ENCODE data around the gene MYLK. TPM values are rescaled to one million over a fixed set of nuclear protein-coding genes. Genes with fewer than 3 reads are reported as not detected.

The MYLK gene
- total and polyA plus RNA-seq, 10 of the 15 experiments (the other 5 are each of a cell fraction or from before 2014, with no cell fraction given) = 0.04 to 1.6 (median 0.42) TPM; not detected in 1

DNA sequence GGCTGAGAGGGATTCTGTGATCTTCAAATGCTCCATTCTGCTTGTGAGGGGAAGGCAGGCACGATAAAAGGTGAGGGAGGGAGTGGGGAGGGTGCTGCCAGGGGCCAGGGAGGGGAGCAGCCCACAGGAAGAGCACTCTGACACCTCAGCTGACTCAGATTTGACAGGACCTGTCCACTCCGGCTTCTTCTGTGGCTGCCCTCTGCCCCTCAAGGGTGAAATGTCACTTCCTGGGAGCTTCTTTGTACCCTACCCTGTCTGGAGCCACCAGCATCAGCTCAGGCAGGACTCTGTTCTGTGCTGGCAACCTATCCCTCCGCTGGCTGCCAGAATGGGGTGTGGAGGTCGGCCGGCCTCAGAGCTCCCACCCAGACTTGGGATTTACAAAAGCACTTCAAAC is 185.3 kb downstream of the MYLK start (continued):
- TF ChIP-seq, protein P1, sequence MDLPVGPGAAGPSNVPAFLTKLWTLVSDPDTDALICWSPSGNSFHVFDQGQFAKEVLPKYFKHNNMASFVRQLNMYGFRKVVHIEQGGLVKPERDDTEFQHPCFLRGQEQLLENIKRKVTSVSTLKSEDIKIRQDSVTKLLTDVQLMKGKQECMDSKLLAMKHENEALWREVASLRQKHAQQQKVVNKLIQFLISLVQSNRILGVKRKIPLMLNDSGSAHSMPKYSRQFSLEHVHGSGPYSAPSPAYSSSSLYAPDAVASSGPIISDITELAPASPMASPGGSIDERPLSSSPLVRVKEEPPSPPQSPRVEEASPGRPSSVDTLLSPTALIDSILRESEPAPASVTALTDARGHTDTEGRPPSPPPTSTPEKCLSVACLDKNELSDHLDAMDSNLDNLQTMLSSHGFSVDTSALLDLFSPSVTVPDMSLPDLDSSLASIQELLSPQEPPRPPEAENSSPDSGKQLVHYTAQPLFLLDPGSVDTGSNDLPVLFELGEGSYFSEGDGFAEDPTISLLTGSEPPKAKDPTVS (IDR thresholded peaks at IDR 0.05; ENCODE audit: low read depth, low read length) = no peak
- TF ChIP-seq PKNOX1 (IDR thresholded peaks at IDR 0.05) (no peak), ATF7 (IDR thresholded peaks at IDR 0.05; ENCODE audit: low read depth) (no peak), RELA (IDR thresholded peaks at IDR 0.05; ENCODE audit: borderline replicate concordance, partially characterized antibody) (no peak)

GRCh38 chr3:123696808-123697207 is 187.3 kb downstream of the MYLK start:
- H3K27ac ChIP-seq (ENCODE audit: control insufficient read depth, insufficient read depth) = no peak overlapping the region
- intact Hi-C loops (cut with micrococcal nuclease; ENCODE audit: unreplicated experiment) (no loop called here), in situ Hi-C loops (cut with MboI) (no loop called here)
- no peaks in the 10 kb centered on the region for H4K20me1 ChIP-seq (ENCODE audit: control insufficient read depth, insufficient read depth)
- ChIA-PET POLR2A (no interaction called here), RAD21 (ENCODE audit: unreplicated experiment) (no interaction called here), SMC1A (ENCODE audit: uncharacterized antibody, unreplicated experiment) (interaction anchor here (1.2 kb wide), 1 partner anchor 257 kb away, joined by 4 read pairs; no protein-coding TSS in a partner anchor), CTCF (interaction anchor here (1.6 to 3.2 kb wide), 2 partner anchors 27 to 55 kb away, joined by 3 to 12 read pairs; no protein-coding TSS in a partner anchor)
- WGBS (ENCODE audit: insufficient coverage, insufficient replicate concordance, low lambda C conversion rate, missing lambda C conversion rate) = 45% methylated on average over 6 of the region's 6 CpGs
- TF ChIP-seq CREB1 (IDR thresholded peaks at IDR 0.05; ENCODE audit: low read depth) (no peak), RAD21 (IDR thresholded peaks at IDR 0.05; ENCODE audit: insufficient read depth, low read depth, low read length) (no peak), ZBTB40 (IDR thresholded peaks at IDR 0.05; ENCODE audit: borderline replicate concordance) (no peak)
- FAIRE-seq (no peak), DNase-seq (ENCODE audit: low read depth, low spot score) (no peak), ATAC-seq (no peak)
- H3K4me2 ChIP-seq (ENCODE audit: control insufficient read depth, insufficient read depth) = no peak overlapping the region
- H3K4me1 ChIP-seq (ENCODE audit: control insufficient read depth, insufficient read depth, low read length) = peaks cover 6% of the 10 kb centered on the region
- no peak overlapping the region for H3K4me3 ChIP-seq
- H3K9ac ChIP-seq (ENCODE audit: control insufficient read depth, insufficient read depth, low read length) = no peak overlapping the region
- no TSS peak for BruUV-seq (replicated peaks)
- H3K27me3 ChIP-seq (replicated peaks in 1 of 2; ENCODE audit: control insufficient read depth in 2 of 2, insufficient read depth in 2 of 2, low read length in 1 of 2) = no peaks in the 10 kb centered on the region
- H3K36me3 ChIP-seq (ENCODE audit: control insufficient read depth in 2 of 2, insufficient read depth in 2 of 2, low read length in 1 of 2) = no peaks in the 10 kb centered on the region
- H2AFZ ChIP-seq (ENCODE audit: control insufficient read depth, low read depth, low read length) = no peak overlapping the region
- no peaks in the 10 kb centered on the region for H3K79me2 ChIP-seq (ENCODE audit: control insufficient read depth, insufficient read depth, low read length)
- H3K9me3 ChIP-seq (replicated peaks; ENCODE audit: control insufficient read depth, insufficient read depth, low read length) = no peaks in the 10 kb centered on the region
